IMR-90 (cell line): ENCODE data around the gene CHSY3. TPM values are rescaled to one million over a fixed set of nuclear protein-coding genes. Genes with fewer than 3 reads are reported as not detected.

Source experiments
- ATAC-seq: fragments of 200-7000 bp; cut with Tn5 transposase; 2 replicates; pipeline ENCODE4 v1.9.1; 2020; ENCODE audit warnings: low read depth, mild to moderate bottlenecking, moderate library complexity
- BruUV-seq: library from RNA; stranded (reverse); fragments of 400-500 nt; replicated peaks from 2 replicates; lab custom pipeline; 2021; lab: Mats Ljungman, UMichigan
- CTCF ChIA-PET: fragments of 300-600 bp; formaldehyde crosslinking; extraction: SDS; loops from one replicate; lab custom pipeline; 2021; ENCODE audit warnings: antibody characterized with exemption; lab: Yijun Ruan, JAX
- POLR2A ChIA-PET: fragments of 300-600 bp; sonication (Branson Sonifier 250); formaldehyde crosslinking; loops from one replicate; lab custom pipeline; 2022; ENCODE audit warnings: antibody characterized with exemption; ENCODE audit not compliant: unreplicated experiment; lab: Charles Lee
- DNase-seq: peaks from one replicate; pipeline ENCODE4 v3.0.0; 2013
- H2AFZ ChIP-seq: replicated peaks from 2 replicates; pipeline ENCODE3; 2013; ENCODE audit warnings: low read length, mild to moderate bottlenecking; ENCODE audit not compliant: poor library complexity
- H2AK5ac ChIP-seq: 2 replicates; pipeline ENCODE4 v1.6.1; 2013; ENCODE audit warnings: low read depth, low read length, inconsistent platforms
- H2AK9ac ChIP-seq: replicated peaks from 2 replicates; pipeline ENCODE3; 2013; ENCODE audit warnings: mild to moderate bottlenecking, low read depth, low read length, moderate library complexity; ENCODE audit not compliant: poor library complexity
- H2BK120ac ChIP-seq: 2 replicates; pipeline ENCODE4 v1.6.1; 2013; ENCODE audit warnings: low read depth, low read length, inconsistent platforms
- H2BK15ac ChIP-seq: 3 replicates; pipeline ENCODE4 v1.6.1; 2013; ENCODE audit warnings: low read depth, low read length, inconsistent platforms
- H2BK20ac ChIP-seq: 2 replicates; pipeline ENCODE4 v1.6.1; 2013; ENCODE audit warnings: low read depth, mild to moderate bottlenecking, inconsistent platforms, low read length, moderate library complexity
- H2BK5ac ChIP-seq: 2 replicates; pipeline ENCODE4 v1.6.1; 2013; ENCODE audit warnings: mild to moderate bottlenecking, low read depth, low read length, inconsistent platforms; ENCODE audit not compliant: poor library complexity, severe bottlenecking
- H3K14ac ChIP-seq: replicated peaks from 2 replicates; pipeline ENCODE4 v1.6.1; 2013; ENCODE audit warnings: low read depth, low read length, inconsistent platforms
- H3K18ac ChIP-seq: 2 replicates; pipeline ENCODE4 v1.6.1; 2013; ENCODE audit warnings: low read depth, low read length, control low read depth
- H3K23ac ChIP-seq: 2 replicates; pipeline ENCODE4 v1.6.1; 2013; ENCODE audit warnings: low read depth, low read length, inconsistent platforms
- H3K27ac ChIP-seq: 2 replicates; pipeline ENCODE4 v1.5.1; 2013; ENCODE audit warnings: mild to moderate bottlenecking, control low read depth, low read length; ENCODE audit not compliant: insufficient read depth
- H3K27me3 ChIP-seq: 2 replicates; pipeline ENCODE4 v1.6.1; 2013; ENCODE audit warnings: low read length; ENCODE audit not compliant: control insufficient read depth, insufficient read depth
- H3K36me3 ChIP-seq: 2 replicates; pipeline ENCODE4 v1.6.1; 2013; ENCODE audit warnings: low read length, mixed read lengths; ENCODE audit not compliant: control insufficient read depth, insufficient read depth
- H3K4ac ChIP-seq: 2 replicates; pipeline ENCODE4 v1.6.1; 2013; ENCODE audit warnings: low read depth, low read length, inconsistent platforms
- H3K4me1 ChIP-seq: 2 replicates; pipeline ENCODE4 v1.6.1; 2013; ENCODE audit warnings: low read length, mixed read lengths; ENCODE audit not compliant: control insufficient read depth, insufficient read depth
- H3K4me2 ChIP-seq: 2 replicates; pipeline ENCODE4 v1.6.1; 2013; ENCODE audit warnings: low read depth, mild to moderate bottlenecking, control low read depth, low read length, moderate library complexity
- H3K4me3 ChIP-seq: 2 replicates; pipeline ENCODE4 v1.5.1; 2013; ENCODE audit warnings: low read depth, mild to moderate bottlenecking, control low read depth, low read length, moderate library complexity; ENCODE audit not compliant: insufficient read depth
- H3K56ac ChIP-seq: 2 replicates; pipeline ENCODE4 v1.6.1; 2013; ENCODE audit warnings: low read length, inconsistent platforms; ENCODE audit not compliant: insufficient read depth; ENCODE audit errors: extremely low read depth
- H3K79me1 ChIP-seq, 2 experiments: 2 replicates each; pipeline ENCODE4 v1.6.1; 2013; ENCODE audit warnings: low read length in 2 of 2, inconsistent platforms in 1 of 2, low read depth in 1 of 2
- H3K9ac ChIP-seq: 2 replicates; pipeline ENCODE4 v1.6.1; 2013; ENCODE audit warnings: low read depth, low read length, control low read depth
- H3K9me1 ChIP-seq: 2 replicates; pipeline ENCODE4 v1.6.1; 2013; ENCODE audit warnings: low read length, inconsistent platforms; ENCODE audit not compliant: insufficient read depth
- H3K9me3 ChIP-seq: 2 replicates; pipeline ENCODE4 v1.6.1; 2013; ENCODE audit warnings: low read length; ENCODE audit not compliant: control insufficient read depth, insufficient read depth
- H4K20me1 ChIP-seq: 2 replicates; pipeline ENCODE4 v1.6.1; 2013; ENCODE audit warnings: low read length, inconsistent platforms; ENCODE audit not compliant: insufficient read depth
- H4K5ac ChIP-seq: 2 replicates; pipeline ENCODE4 v1.6.1; 2013; ENCODE audit warnings: mild to moderate bottlenecking, low read depth, low read length, control low read depth
- H4K8ac ChIP-seq, 2 experiments: 2 replicates each; pipeline ENCODE4 v1.6.1; 2013; ENCODE audit warnings: low read depth in 2 of 2, low read length in 2 of 2, control low read depth in 1 of 2, inconsistent platforms in 1 of 2
- H4K91ac ChIP-seq: 2 replicates; pipeline ENCODE4 v1.6.1; 2013; ENCODE audit warnings: low read depth, low read length, inconsistent platforms; ENCODE audit not compliant: insufficient read depth
- CEBPB ChIP-seq: IDR thresholded peaks from 2 replicates; pipeline ENCODE4 v1.6.1; 2012; ENCODE audit warnings: low read depth, low read length, improper control_type of control experiment
- NFE2L2 ChIP-seq: fragments of 150-350 bp; IDR thresholded peaks from 2 replicates; pipeline ENCODE4 v1.6.1; 2016; ENCODE audit warnings: low read depth, mild to moderate bottlenecking, low read length
- SMC3 ChIP-seq: fragments of 150-350 bp; IDR thresholded peaks from 2 replicates; pipeline ENCODE4 v1.6.1; 2016; ENCODE audit warnings: low read depth, mild to moderate bottlenecking, antibody characterized with exemption, low read length, moderate library complexity
- dilution Hi-C: fragments of 300-500 bp; cut with HindIII; formaldehyde crosslinking; loops from one replicate; pipeline ENCODE4 v1.14.3; 2018; ENCODE audit warnings: low sequenced_read_pairs; ENCODE audit not compliant: unreplicated experiment
- in situ Hi-C: fragments of 300-500 bp; cut with MboI; formaldehyde crosslinking; loops from 3 replicates; pipeline ENCODE4 v1.14.3; 2019; ENCODE audit warnings: low sequenced_read_pairs, inconsistent platforms, mixed read lengths
- intact Hi-C: fragments of 100-400 bp; cut with micrococcal nuclease; formaldehyde crosslinking; loops from 2 replicates; pipeline ENCODE4 v1.10.0; 2022
- polyA plus RNA-seq, 3 experiments: library from polyadenylated mRNA; depleted of rRNA; stranded (reverse); fragments of >200 nt; gene quantifications; 2 replicates each; pipeline ENCODE4 v1.2.3, GENCODE V29; 2012; ENCODE audit warnings: low replicate concordance in 1 of 3
- total RNA-seq: library from RNA; depleted of rRNA; stranded (reverse); fragments of >200 nt; gene quantifications from 2 replicates; pipeline ENCODE4 v1.2.3, GENCODE V29; 2012

The CHSY3 gene
- total and polyA plus RNA-seq, 2 of the 4 experiments (the other 2 are of a cell fraction): 0.62 to 1.3 TPM

GRCh38 chr5:130024006-130024405 lies 119.7 kb downstream of the CHSY3 start:
- Histone ChIP-seq H2AFZ (no peak overlapping the region), H3K27me3 (no peaks in the 10 kb centered on the region), H2BK15ac (no peak overlapping the region), H3K9me1 (no peaks in the 10 kb centered on the region), H3K9me3 (no peaks in the 10 kb centered on the region), H3K9ac (no peak overlapping the region), H3K4me3 (no peak overlapping the region), H2AK5ac (no peak overlapping the region), H2BK120ac (no peak overlapping the region), H3K23ac (no peak overlapping the region), H3K14ac (no peak overlapping the region), H2BK20ac (no peak overlapping the region), H3K27ac (no peak overlapping the region), H3K4me2 (no peak overlapping the region), H3K79me1 (no peaks in the 10 kb centered on the region), H4K5ac (no peak overlapping the region), H3K4ac (no peak overlapping the region), H4K91ac (no peak overlapping the region), H4K8ac (no peak overlapping the region), H2AK9ac (no peak overlapping the region), H2BK5ac (no peak overlapping the region), H4K20me1 (no peaks in the 10 kb centered on the region), H3K4me1 (no peaks in the 10 kb centered on the region), H3K18ac (no peak overlapping the region), H3K36me3 (no peaks in the 10 kb centered on the region), H3K56ac (no peak overlapping the region)
- BruUV-seq: no TSS peak
- dilution Hi-C loops (no loop called here), intact Hi-C loops (no loop called here), in situ Hi-C loops (no loop called here)
- no peak for TF ChIP-seq NFE2L2
- no peak for TF ChIP-seq CEBPB
- no peak for TF ChIP-seq SMC3
- ChIA-PET POLR2A (no interaction called here), CTCF (no interaction called here)
- no peak for DNase-seq
- no peak for ATAC-seq
